Activated CD8-positive, alpha-beta T cell treated with anti-CD3 and anti-CD28 coated beads for 36 hours (primary cell): Measurements from ENCODE around the gene COL18A1. TPM values are rescaled to one million over a fixed set of nuclear protein-coding genes. Genes with fewer than 3 reads are reported as not detected.

ENCODE experiments used
- ATAC-seq: fragments of 200-7000 bp; cut with Tn5 transposase; one replicate; pipeline ENCODE4 v1.10.0; 2021; ENCODE audit warnings: mild to moderate bottlenecking, moderate library complexity
- CTCF ChIA-PET: fragments of 350-600 bp; sonication (Branson Sonifier 250); formaldehyde crosslinking; loops from one replicate; lab custom pipeline; 2021; ENCODE audit warnings: antibody characterized with exemption; lab: Charles Lee
- POLR2A ChIA-PET: fragments of 350-600 bp; sonication (Branson Sonifier 250); formaldehyde crosslinking; loops from one replicate; lab custom pipeline; 2021; ENCODE audit warnings: antibody characterized with exemption; lab: Charles Lee
- DNase-seq: peaks from one replicate; pipeline ENCODE4 v3.0.0-alpha.2; 2020
- H3K27ac Mint-ChIP-seq: one replicate; pipeline ENCODE4 v1.8.0; 2021; ENCODE audit warnings: mild to moderate bottlenecking, mixed read lengths
- H3K27me3 Mint-ChIP-seq: one replicate; pipeline ENCODE4 v1.8.0; 2021; ENCODE audit warnings: mixed read lengths
- H3K36me3 Mint-ChIP-seq: one replicate; pipeline ENCODE4 v1.8.0; 2021; ENCODE audit warnings: low read depth, mixed read lengths
- H3K4me1 Mint-ChIP-seq: one replicate; pipeline ENCODE4 v1.8.0; 2021; ENCODE audit warnings: low read depth, mixed read lengths
- H3K4me3 Mint-ChIP-seq: one replicate; pipeline ENCODE4 v1.8.0; 2021; ENCODE audit warnings: mild to moderate bottlenecking, moderate library complexity, mixed read lengths
- H3K9me3 Mint-ChIP-seq: one replicate; pipeline ENCODE4 v1.8.0; 2021; ENCODE audit warnings: mixed read lengths
- intact Hi-C: fragments of 100-400 bp; cut with micrococcal nuclease; formaldehyde crosslinking; loops from one replicate; pipeline ENCODE4 v1.10.0; 2022
- total RNA-seq, 2 experiments: library from RNA; stranded (reverse); gene quantifications; one replicate each; pipeline ENCODE4 v1.2.3, GENCODE V29; 2021
- TF ChIP-seq, protein P1 (sequence below): fragments of 200-600 bp; IDR thresholded peaks from one replicate; pipeline ENCODE4 v1.8.0; 2022; ENCODE audit warnings: antibody characterized with exemption, mild to moderate bottlenecking

The COL18A1 gene
- total RNA-seq, 2 experiments from 2014 or later: 9.4 to 9.7 TPM

- ChIA-PET CTCF (no interaction called here), POLR2A (no interaction called here)
- ATAC-seq (no peak), DNase-seq (no peak)
- TF ChIP-seq, protein P1, sequence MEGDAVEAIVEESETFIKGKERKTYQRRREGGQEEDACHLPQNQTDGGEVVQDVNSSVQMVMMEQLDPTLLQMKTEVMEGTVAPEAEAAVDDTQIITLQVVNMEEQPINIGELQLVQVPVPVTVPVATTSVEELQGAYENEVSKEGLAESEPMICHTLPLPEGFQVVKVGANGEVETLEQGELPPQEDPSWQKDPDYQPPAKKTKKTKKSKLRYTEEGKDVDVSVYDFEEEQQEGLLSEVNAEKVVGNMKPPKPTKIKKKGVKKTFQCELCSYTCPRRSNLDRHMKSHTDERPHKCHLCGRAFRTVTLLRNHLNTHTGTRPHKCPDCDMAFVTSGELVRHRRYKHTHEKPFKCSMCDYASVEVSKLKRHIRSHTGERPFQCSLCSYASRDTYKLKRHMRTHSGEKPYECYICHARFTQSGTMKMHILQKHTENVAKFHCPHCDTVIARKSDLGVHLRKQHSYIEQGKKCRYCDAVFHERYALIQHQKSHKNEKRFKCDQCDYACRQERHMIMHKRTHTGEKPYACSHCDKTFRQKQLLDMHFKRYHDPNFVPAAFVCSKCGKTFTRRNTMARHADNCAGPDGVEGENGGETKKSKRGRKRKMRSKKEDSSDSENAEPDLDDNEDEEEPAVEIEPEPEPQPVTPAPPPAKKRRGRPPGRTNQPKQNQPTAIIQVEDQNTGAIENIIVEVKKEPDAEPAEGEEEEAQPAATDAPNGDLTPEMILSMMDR: no peak
- Mint-ChIP-seq H3K27me3 (no peaks in the 10 kb centered on the region), H3K36me3 (no peaks in the 10 kb centered on the region), H3K4me3 (no peak overlapping the region), H3K27ac (no peak overlapping the region), H3K9me3 (no peaks in the 10 kb centered on the region), H3K4me1 (no peaks in the 10 kb centered on the region)
- intact Hi-C loops: no loop called here
Measured at GRCh38 chr21:45489722-45489982, 84.7 kb downstream of the COL18A1 start.

DNA sequence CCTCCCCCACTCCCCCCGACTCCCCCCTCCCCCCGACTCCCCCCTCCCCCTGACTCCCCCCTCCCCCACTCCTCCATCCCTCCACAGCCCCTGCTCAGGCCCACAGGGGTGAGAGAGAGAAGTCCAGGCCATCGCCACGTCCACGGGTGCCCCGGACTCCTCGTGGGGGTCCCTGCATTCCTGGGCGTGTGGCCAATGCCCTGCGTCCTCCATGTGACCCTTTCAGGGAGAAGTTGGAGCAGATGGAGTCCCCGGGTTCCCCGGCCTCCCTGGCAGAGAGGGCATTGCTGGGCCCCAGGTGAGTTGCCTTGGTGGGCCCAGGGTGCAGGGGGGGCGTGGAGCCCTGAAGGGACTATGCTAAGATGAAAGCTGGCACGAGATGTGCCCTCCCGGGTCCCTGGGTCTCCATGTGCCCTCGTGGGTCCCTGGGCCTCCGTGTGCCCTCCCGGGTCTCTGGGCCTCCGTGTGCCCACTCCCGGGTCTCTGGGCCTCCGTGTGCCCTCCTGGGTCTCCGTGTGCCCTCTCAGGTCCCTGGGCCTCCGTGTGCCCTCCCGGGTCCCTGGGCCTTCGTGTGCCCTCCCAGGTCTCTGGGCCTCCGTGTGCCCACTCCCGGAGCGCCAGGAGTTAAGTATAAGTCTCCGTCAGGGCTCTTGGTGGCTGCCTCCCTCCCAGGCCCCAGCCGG lies 85.2 kb downstream of the COL18A1 start:
- no peak overlapping the region for H3K27ac Mint-ChIP-seq
- DNase-seq (no peak), ATAC-seq (no peak)
- no peaks in the 10 kb centered on the region for H3K36me3 Mint-ChIP-seq
- H3K9me3 Mint-ChIP-seq: no peaks in the 10 kb centered on the region
- H3K27me3 Mint-ChIP-seq: no peaks in the 10 kb centered on the region
- intact Hi-C loops: no loop called here
- ChIA-PET POLR2A (no interaction called here), CTCF (no interaction called here)
- no peak overlapping the region for H3K4me3 Mint-ChIP-seq
- no peaks in the 10 kb centered on the region for H3K4me1 Mint-ChIP-seq
- TF ChIP-seq, protein P1: no peak

- Mint-ChIP-seq H3K27me3 (no peaks in the 10 kb centered on the region), H3K9me3 (no peaks in the 10 kb centered on the region), H3K36me3 (no peaks in the 10 kb centered on the region), H3K4me1 (no peaks in the 10 kb centered on the region), H3K27ac (no peak overlapping the region), H3K4me3 (no peak overlapping the region)
- intact Hi-C loops: no loop called here
- ChIA-PET CTCF (no interaction called here), POLR2A (interaction anchor here (1.0 kb wide), 1 partner anchor 10 kb away, joined by 3 read pairs; no protein-coding TSS in a partner anchor)
- TF ChIP-seq, protein P1: no peak
- DNase-seq (no peak), ATAC-seq (no peak)
Measured at GRCh38 chr21:45491056-45491455, 86.1 kb downstream of the COL18A1 start.

DNA sequence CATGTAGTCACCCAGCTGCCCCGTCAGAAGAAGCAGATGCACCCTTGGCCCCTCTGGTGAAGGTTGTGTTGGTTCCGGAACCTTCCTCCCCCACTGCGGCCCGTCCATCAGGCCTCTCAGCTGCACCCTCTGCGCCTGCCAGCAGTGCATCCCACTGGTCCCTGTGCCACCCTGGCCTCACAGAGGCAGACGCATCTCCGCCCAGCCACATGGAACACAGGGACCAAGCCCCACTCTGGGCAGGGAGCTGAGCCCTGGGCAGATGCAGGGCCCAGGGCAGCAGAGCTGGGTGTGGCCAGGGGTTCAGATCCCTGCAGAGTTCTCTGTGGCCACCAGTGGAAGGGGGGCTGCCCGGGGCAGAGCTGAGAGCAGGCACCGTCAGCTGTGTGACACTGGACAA lies 86.7 kb downstream of the COL18A1 start:
- Mint-ChIP-seq H3K9me3 (no peaks in the 10 kb centered on the region), H3K4me3 (no peak overlapping the region), H3K27ac (no peak overlapping the region), H3K27me3 (no peaks in the 10 kb centered on the region), H3K36me3 (no peaks in the 10 kb centered on the region), H3K4me1 (no peaks in the 10 kb centered on the region)
- DNase-seq (no peak), ATAC-seq (no peak)
- POLR2A ChIA-PET: interaction anchor here (0.9 to 1.0 kb wide), 2 partner anchors 11 to 34 kb away, joined by 3 read pairs; no protein-coding TSS in a partner anchor
- CTCF ChIA-PET: no interaction called here
- intact Hi-C loops: no loop called here
- TF ChIP-seq, protein P1: no peak

DNA sequence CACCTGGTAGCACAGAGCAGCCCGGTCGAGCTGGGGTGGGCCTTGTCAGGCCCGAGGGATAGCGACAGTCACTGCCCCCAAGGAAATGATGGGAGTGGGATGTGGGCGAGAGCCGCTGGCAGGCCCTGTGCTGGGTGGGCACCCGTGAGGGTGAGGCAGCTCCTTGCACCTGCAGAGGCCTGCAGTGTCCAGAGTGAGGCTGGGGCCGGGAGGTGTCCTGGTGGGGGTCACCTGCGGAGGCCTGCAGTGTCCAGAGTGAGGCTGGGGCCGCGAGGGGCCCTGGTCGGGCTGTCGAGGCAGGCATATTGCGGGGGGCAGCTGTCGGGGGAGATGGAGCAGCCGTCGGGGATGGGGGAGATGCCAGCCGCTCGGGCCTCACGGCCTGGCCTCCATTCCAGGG lies 87.8 kb downstream of the COL18A1 start:
- Mint-ChIP-seq H3K4me1 (no peaks in the 10 kb centered on the region), H3K27me3 (no peaks in the 10 kb centered on the region), H3K4me3 (no peak overlapping the region), H3K36me3 (no peaks in the 10 kb centered on the region), H3K27ac (no peak overlapping the region), H3K9me3 (no peaks in the 10 kb centered on the region)
- no peak for DNase-seq
- no peak for ATAC-seq
- ChIA-PET POLR2A (interaction anchor here (0.9 kb wide), 1 partner anchor 33 kb away, joined by 3 read pairs; no protein-coding TSS in a partner anchor), CTCF (no interaction called here)
- intact Hi-C loops: no loop called here
- TF ChIP-seq, protein P1: no peak
